HS-27A (cell line): ENCODE measurements around the gene TUBA3D.
"Not testable (repeated sequence)": the region's sequence is repeated elsewhere in the genome, so short reads cannot be mapped to it uniquely, and the experiment has no call there.

Source experiments
- DNase-seq: peaks from one replicate; pipeline ENCODE4 v3.0.0-alpha.2; 2012; ENCODE audit warnings: low read depth, missing footprints

Gene TUBA3D

DNA sequence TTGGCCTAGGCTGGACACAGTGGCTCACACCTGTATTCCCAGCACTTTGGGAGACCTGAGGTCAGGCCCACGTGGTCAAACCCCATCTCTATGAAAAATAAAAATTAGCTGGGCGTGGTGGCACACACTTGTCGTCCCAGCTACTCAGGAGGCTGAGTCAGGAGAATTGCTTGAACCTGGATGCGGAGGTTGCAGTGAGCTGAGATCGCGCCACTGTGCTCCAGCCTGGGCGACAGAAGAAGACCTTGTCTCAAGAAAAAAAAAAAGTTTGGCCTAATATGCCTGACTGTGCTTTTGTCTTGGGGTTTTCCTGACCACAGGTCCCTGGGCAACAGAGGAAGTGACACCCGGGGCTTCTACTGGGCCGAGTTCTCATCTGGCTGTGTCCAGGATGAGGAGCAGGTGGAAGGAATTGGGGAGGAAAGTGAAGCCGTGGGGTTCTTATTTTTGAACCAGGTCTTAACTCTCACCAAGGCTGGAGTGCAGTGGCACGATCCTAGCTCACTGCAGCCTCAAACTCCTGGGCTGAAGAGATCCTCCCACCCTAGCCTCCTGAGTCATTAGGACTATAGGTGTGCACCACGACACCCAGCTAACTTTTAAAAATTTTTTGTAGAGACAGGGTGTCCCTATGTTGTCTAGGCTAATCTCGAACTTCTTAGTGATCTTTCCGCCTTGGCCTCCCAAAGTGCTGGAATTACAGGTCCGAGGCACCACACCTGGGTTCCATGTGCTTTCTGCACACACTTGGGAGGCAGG lies 38.7 kb downstream of the TUBA3D start:
- DNase-seq: not testable (repeated sequence)

DNA sequence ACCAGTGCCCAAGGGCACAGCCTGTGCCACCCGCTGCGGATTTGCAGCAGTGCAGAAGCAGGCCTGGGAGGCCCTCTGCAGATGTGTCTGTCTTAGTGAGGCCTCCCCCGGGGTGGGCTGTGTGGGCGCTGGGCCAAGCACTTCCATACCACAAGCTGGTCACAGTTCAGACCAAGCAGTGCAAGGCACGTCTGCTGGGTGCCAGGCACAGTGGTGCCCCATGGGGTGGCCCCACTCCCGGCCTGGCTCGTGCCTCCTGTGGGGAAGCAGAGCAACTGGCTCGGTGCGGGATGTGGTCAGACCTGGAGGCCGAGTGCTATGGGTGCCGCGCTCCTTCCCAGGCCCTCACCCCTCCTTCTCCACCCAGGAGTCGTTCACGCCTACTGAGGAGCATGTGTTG lies 39.3 kb downstream of the TUBA3D start:
- not testable (repeated sequence) for DNase-seq

GRCh38 chr2:131516011-131516410 lies 40.1 kb downstream of the TUBA3D start:
- no peak for DNase-seq

DNA sequence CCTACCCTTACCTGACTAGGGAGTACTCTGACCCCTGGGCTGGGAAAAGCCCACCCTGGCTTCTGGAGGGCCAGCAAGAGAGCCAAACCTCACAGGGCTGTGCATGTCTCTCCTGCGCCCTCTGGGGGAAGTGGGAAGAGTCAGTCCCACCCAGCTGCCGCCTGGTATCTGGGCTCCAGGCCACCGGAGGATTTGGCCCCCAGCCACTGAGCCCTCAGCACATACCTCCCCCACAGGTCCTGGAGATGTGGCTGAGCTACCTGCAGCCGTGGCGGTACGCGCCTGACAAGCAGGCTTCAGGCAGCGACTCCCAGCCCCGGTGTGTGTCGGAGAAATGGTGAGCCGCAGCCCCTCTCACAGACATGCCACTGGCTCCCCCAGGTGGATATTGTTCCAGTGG lies 40.7 kb downstream of the TUBA3D start:
- not testable (repeated sequence) for DNase-seq

- DNase-seq: no peak
Measured at GRCh38 chr2:131517106-131517831, 41.4 kb downstream of the TUBA3D start.

DNA sequence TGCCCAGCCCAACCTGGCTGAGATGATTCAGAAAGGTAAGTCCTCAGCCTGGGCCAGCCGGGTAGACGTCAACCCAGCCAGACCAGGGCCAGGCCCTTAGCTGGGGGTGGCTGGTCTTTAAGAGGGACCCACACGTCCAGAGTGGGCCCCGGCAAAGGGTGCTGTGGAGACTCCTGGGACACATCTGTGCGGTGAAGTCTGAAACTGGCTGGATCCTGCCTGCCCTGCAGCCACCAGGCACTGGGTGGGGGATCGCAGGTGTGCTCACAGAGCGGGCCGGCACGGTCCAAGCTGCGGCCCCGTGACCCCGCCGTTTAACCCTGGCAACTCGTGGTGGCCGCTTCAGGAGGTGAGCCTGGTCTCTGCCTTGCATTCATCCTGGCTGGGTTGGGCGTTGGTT lies 41.9 kb downstream of the TUBA3D start:
- DNase-seq: not testable (repeated sequence)

- DNase-seq: not testable (repeated sequence)
Measured at GRCh38 chr2:131518531-131518930, 42.6 kb downstream of the TUBA3D start.

- no peak for DNase-seq
Measured at GRCh38 chr2:131519466-131519865, 43.5 kb downstream of the TUBA3D start.

DNA sequence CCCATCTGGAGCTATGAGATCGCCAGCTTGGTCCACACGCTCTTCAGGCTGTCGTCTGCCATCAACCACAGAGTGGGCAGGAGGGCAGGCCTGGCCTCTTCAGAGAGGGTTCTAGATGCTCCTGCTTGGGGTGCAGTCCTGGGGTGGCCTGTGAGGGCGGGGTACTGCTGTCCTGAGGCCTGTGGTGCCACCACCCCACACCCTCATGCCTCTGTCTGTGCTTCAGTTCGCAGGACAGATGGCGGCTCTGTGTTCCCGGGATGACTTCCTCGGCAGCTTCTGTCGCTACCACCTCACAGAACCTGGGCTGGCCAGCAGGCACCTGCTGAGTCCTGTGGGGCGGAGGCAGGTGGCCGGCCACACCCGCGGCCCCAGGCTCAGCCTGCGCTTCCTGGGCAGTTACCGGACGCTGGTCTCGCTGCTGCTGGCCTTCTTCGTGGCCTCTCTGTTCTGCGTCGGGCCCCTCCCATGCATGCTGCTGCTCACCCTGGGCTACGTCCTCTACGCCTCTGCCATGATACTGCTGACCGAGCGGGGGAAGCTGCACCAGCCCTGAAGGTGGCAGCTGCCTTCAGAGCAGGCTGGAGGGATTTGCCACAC lies 44.1 kb downstream of the TUBA3D start:
- not testable (repeated sequence) for DNase-seq

GRCh38 chr2:131520526-131520925 lies 44.6 kb downstream of the TUBA3D start:
- DNase-seq: no peak

DNA sequence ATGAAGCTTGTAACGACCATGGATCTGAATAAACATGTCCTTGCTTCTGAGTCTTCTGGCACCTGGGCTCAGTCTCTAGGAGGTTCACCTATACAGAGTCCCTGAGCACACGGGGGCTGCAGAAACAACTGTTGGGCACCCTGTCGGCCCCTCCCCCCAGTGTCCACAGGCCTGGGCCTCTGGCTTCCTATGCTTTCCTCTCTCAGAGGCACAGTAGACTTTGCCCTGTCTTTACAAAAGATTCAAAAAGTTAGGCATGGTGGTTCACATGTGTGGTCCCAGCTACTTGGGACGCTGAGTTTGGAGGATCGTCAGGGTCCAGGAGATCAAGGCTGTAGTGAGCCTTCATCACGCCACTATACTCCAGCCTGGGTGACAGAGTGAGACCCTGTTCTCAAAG lies 45.6 kb downstream of the TUBA3D start:
- DNase-seq: not testable (repeated sequence)

- DNase-seq: no peak
Measured at GRCh38 chr2:131521961-131522781, 46.3 kb downstream of the TUBA3D start.

GRCh38 chr2:131525256-131525655 lies 49.3 kb downstream of the TUBA3D start:
- not testable (repeated sequence) for DNase-seq

- peak; percentile 14 for DNase-seq
Measured at GRCh38 chr2:131527131-131528001, 51.4 kb downstream of the TUBA3D start, which contains the start of gene CCDC74A. TSS of gene CCDC74A (plus strand) at chr2:131527888. CDS start at chr2:131527971, 83 bp downstream.

GRCh38 chr2:131528981-131529863 lies 53.3 kb downstream of the TUBA3D start:
- DNase-seq: not testable (repeated sequence)

DNA sequence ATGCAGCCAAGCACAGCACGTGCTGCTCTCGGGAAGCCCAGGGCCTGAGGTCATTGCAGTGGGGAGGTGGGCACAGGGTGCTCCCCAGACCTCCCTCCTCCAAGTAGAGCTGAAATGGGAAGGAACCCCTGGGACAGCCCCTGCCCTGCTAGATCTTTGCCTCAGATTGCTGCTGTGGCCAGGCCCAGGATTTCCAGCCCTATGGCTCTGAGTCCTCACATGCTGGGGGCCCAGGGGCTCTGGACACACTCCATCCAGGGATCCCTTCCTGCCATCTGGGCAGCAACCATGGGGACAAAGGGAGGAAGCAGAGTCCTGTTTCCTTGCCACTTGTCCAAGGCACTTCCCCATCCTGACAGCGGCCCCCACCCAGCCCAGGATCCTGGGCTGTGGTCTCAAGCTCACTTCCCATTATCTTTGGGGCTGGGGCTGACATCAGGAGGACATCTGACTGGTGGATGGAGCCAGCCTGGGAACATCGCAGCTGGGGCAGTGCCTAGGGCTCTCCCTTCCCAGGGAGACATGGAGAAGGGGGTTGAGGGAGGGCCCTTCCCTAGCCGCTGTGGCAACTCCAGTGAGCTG lies 54.0 kb downstream of the TUBA3D start:
- DNase-seq: not testable (repeated sequence)

- not testable (repeated sequence) for DNase-seq
Measured at GRCh38 chr2:131530626-131531344, 54.9 kb downstream of the TUBA3D start.

DNA sequence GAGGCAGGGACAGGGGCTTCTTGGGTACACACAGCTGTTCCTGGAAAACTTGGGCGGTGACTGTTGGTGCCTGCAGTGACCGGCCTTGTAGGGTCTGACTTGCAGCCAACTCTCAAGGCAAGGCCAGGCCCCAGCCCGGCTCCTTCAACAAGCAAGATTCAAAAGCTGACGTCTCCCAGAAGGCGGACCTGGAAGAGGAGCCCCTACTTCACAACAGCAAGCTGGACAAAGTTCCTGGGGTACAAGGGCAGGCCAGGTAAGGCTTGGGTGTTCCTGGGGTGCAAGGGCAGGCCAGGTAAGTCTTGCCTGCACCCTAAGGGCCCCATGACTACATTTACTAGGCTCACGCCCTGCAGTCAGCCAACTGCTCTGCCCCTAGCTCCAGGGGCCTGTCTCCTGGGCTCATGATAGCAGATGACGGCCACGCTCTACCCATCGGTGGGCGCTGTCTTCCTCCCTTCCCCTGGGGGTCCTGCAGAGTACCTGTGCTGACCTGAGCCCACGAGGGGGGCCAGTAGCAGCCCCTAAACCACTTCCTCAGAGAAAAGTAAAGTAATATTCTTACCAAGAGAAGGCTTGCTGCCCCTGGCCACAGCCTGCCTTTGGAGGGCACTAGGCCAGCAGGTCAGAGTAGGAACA lies 55.7 kb downstream of the TUBA3D start:
- DNase-seq: not testable (repeated sequence)
